Psoas muscle (tissue), 8 donors: ENCODE measurements around the gene MGLL. TPM values are rescaled to one million over a fixed set of nuclear protein-coding genes. Genes with fewer than 3 reads are reported as not detected.

Experiments
- ATAC-seq, 4 donors: fragments of 200-7000 bp; cut with Tn5 transposase; one replicate each; pipeline ENCODE4 v1.9.1; 2020; ENCODE audit warnings: moderate library complexity in 3 of 4, mild to moderate bottlenecking in 2 of 4
- DNase-seq, 2 donors: peaks; one replicate each; pipeline ENCODE4 v3.0.0-alpha.2; 2020
- H3K27ac ChIP-seq: fragments of 200-600 bp; one replicate; pipeline ENCODE4 v1.8.0; 2022
- H3K27me3 ChIP-seq, 3 donors: fragments of 200-600 bp in 1 of 3; one replicate each; pipeline versions ENCODE4 v1.6.1 to v1.8.0; 2013 to 2022; ENCODE audit warnings: low read length in 2 of 3, mild to moderate bottlenecking in 2 of 3, moderate library complexity in 1 of 3; ENCODE audit not compliant: insufficient read depth in 3 of 3
- H3K36me3 ChIP-seq, 2 donors: fragments of 200-600 bp in 1 of 2; one replicate each; pipeline versions ENCODE4 v1.6.1 to v1.8.0; 2013 to 2022; ENCODE audit warnings: low read depth in 1 of 2, mild to moderate bottlenecking in 1 of 2, moderate library complexity in 1 of 2; ENCODE audit not compliant: insufficient read depth in 1 of 2
- H3K4me1 ChIP-seq: fragments of 200-600 bp; one replicate; pipeline ENCODE4 v1.8.0; 2022
- H3K4me3 ChIP-seq: fragments of 200-600 bp; one replicate; pipeline ENCODE4 v1.8.0; 2022; ENCODE audit warnings: mild to moderate bottlenecking
- H3K9me3 ChIP-seq: fragments of 200-600 bp; one replicate; pipeline ENCODE4 v1.8.0; 2022
- CTCF ChIP-seq: fragments of 200-600 bp; IDR thresholded peaks from one replicate; pipeline ENCODE4 v1.8.0; 2022; ENCODE audit warnings: antibody characterized with exemption
- WGBS, 3 donors: extraction: QIAGEN DNeasy Blood & Tissue Kit; methylation state at CpG; one replicate each; pipeline versions ENCODE4 v1.1.6 to v1.1.7; 2013; 5-methylcytosine and 5-hydroxymethylcytosine counted together
- intact Hi-C, 2 donors: fragments of 100-400 bp; cut with DNase I; formaldehyde crosslinking; loops; one replicate each; pipeline versions ENCODE4 v1.11.0 to v1.14.2; 2022
- polyA plus RNA-seq, 3 donors: library from polyadenylated mRNA; stranded (reverse); fragments of 200-250 nt; gene quantifications; one replicate each; pipeline ENCODE4 v1.2.3, GENCODE V29; 2013
- total RNA-seq, 4 donors: library from RNA; stranded (reverse); fragmentation: NEBNext Ultra II Directional in 2 of 4; extraction: Animal tissue kit (Norgen Biotek cat#: 25700) in 2 of 4; gene quantifications; one replicate each; pipeline versions ENCODE4 v1.2.1 to v1.2.4, GENCODE V29; 2021 to 2023
- donor health status: healthy with polysubstance abuse.
- donor health status: DM: no; HTN: no; CAD: no; lungs with moderate emphysema.
- donor health status: Bipolar disorder and iron deficiency.
- donor health status: healthy.
- donor health status: DM: yes; HTN: yes; CAD: no.
- donor health status: DM: no; HTN: no; CAD: no.
- donor health status: DM: no; HTN: no; CAD: no.
- donor health status: DM: yes; HTN: yes; CAD: no.

MGLL gene
- total and polyA plus RNA-seq, 7 donors = 32.8 to 85.6 (median 63.0) TPM

- ATAC-seq (no peak), DNase-seq (no peak)
- TF ChIP-seq CTCF = no peak
- peak overlapping the region; percentile 93 for H3K27ac ChIP-seq
- no peaks in the 10 kb centered on the region for H3K27me3 ChIP-seq
- peaks cover 0 to 8% of the 10 kb centered on the region in 2 donors for H3K36me3 ChIP-seq
- no peaks in the 10 kb centered on the region for H3K9me3 ChIP-seq
- peaks cover 61% of the 10 kb centered on the region for H3K4me1 ChIP-seq
- WGBS, 3 donors = 64 to 92% (median 83%) methylated on average over 2 of the region's 2 CpGs
- intact Hi-C loops = loop anchor here (5.0 kb wide), 6 partner anchors 32 to 147 kb away; partner anchors contain the start of genes ABTB1 (in 1 of the 2) and KBTBD12 (in 1 of the 2)
- peak overlapping the region; percentile 91 for H3K4me3 ChIP-seq
Observed at GRCh38 chr3:127819656-127820055, 2.7 kb downstream of the MGLL start.

GRCh38 chr3:127819086-127819485, 3.2 kb downstream of the MGLL start:
- intact Hi-C loops = loop anchor here in 1 of 2 donors (5.0 kb wide), 1 partner anchor 57 kb away; no protein-coding TSS in a partner anchor
- Histone ChIP-seq H3K4me1 (peaks cover 66% of the 10 kb centered on the region), H3K27me3 (no peaks in the 10 kb centered on the region), H3K4me3 (peak overlapping the region; percentile 91), H3K9me3 (no peaks in the 10 kb centered on the region), H3K36me3 (peaks cover 0 to 13% of the 10 kb centered on the region in 2 donors), H3K27ac (peak overlapping the region; percentile 93)
- WGBS, 3 donors = 67 to 73% (median 71%) methylated on average over 9 of the region's 9 CpGs
- DNase-seq = no peak
- ATAC-seq = no peak
- TF ChIP-seq CTCF = no peak

GRCh38 chr3:127817406-127817841, 4.9 kb downstream of the MGLL start:
- Histone ChIP-seq H3K4me1 (peaks cover 70% of the 10 kb centered on the region), H3K36me3 (peaks cover 0 to 29% of the 10 kb centered on the region in 2 donors), H3K27ac (peak overlapping the region; percentile 93), H3K27me3 (no peaks in the 10 kb centered on the region), H3K4me3 (peak overlapping the region; percentile 22), H3K9me3 (no peaks in the 10 kb centered on the region)
- DNase-seq = peak; percentile 28 to 61
- peak; percentile 88 to 95 (median 92) for ATAC-seq
- WGBS, 3 donors = 6 to 13% (median 11%) methylated on average over 5 of the region's 5 CpGs
- intact Hi-C loops = loop anchor here in 1 of 2 donors (5.0 kb wide), 1 partner anchor 55 kb away; no protein-coding TSS in a partner anchor
- no peak for TF ChIP-seq CTCF

GRCh38 chr3:127816783-127817405, 5.4 kb downstream of the MGLL start:
- ATAC-seq = peak in 2 of 4 donors; percentile 3 to 7

More at GRCh38 chr3:127816783-127817405, 5.4 kb downstream of the MGLL start:
- Histone ChIP-seq H3K36me3 (peaks cover 0 to 34% of the 10 kb centered on the region in 2 donors), H3K27ac (peak overlapping the region; percentile 93), H3K4me1 (peaks cover 70% of the 10 kb centered on the region), H3K27me3 (no peaks in the 10 kb centered on the region), H3K4me3 (peak overlapping the region; percentile 12), H3K9me3 (no peaks in the 10 kb centered on the region)
- intact Hi-C loops = loop anchor here in 1 of 2 donors (5.0 kb wide), 1 partner anchor 55 kb away; no protein-coding TSS in a partner anchor
- DNase-seq = peak in 1 of 2 donors; percentile 54
- no peak for TF ChIP-seq CTCF
- 54 to 68% (median 57%) methylated on average over 11 of the region's 11 CpGs for WGBS, 3 donors
